ENCODE data around the gene SPACDR.
A peak's percentile ranks its signal among the peaks of the same experiment; 100 is the strongest.

SPACDR gene

GRCh38 chr7:100484673-100485045 is 20.6 kb upstream of the SPACDR start:
- DNase-seq, result no peak

GRCh38 chr7:100483722-100484672 is 19.9 kb upstream of the SPACDR start, which contains the start of gene NYAP1:
TSS of gene NYAP1 (plus strand) at chr7:100483927. CDS start at chr7:100485312, 1,385 bp downstream.
- peak; percentile 16 for DNase-seq

DNA sequence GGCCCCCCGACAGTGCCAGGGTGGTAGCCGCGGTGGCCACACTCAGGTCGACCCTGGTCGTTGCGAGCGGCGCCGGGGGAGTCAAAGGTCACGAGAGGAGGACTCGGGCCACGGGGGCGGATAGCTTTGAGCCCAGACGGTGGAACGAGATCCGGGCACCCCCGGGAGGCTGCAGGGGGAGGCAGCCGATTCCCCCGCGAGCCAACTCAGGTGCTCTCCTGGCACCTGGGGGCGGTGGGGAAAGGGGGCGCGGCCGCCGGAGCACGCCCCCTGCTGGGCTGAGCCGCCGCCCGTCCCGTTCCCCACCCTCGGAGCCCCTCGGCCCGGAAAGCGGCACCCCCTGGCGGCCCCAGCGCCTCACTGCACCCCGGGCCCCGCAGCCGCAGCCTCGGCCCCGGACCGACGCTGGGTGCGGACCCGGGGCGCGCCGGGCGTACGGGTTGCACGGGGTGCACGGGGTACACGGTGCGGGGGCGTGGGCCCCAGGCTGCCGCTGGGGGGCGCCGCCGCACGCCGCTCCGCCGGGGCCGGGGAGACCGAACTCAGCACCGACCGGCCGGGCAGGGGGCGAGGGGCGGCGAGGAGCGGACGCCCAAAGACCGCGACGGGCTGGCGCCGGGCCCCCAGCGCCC is 19.1 kb upstream of the SPACDR start:
- DNase-seq, result no peak

- DNase-seq, result no peak
Measured at GRCh38 chr7:100482728-100483089, 18.6 kb upstream of the SPACDR start.

GRCh38 chr7:100481466-100481865 is 17.4 kb upstream of the SPACDR start:
- DNase-seq, result no peak

DNA sequence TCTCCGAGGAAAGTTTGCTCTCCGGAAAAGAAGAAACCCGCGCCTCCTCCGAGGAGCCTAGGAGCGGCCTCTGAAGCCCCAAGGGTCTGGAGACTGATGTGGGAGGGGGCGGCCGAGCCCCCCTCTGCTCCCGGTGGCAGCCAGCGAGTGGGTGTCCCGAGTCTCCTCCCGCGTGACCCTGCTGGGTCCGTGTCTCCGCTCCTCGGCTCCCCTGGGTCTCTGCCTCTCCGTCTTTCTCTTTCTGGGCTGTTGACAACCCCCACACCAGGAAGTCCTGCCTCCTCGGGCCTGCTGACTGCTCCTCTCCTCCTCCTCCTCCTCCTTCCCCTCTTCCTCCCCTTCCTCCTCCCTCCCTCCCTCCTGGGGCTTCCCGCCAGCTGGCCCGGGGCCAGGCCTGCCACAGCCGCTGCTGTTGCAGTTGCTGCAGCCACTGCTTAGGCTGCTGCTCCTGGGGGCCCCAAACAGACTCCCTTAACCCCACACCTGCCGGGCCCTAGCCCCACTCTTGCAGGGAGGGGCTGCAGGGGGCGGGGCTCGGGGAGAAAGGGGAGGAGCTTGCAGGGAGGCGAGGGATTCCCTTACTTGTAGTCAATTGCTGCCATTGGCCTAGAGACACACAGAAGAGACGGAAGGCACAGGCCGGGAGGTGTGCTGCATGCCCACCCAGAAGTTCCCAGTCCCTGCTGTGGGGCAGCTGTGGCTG is 15.0 kb upstream of the SPACDR start, which contains the start of gene TSC22D4:
TSS of gene TSC22D4 (minus strand) at position 257 of the 703 bp plus-strand sequence. CDS start 1,176 bp downstream, outside the sequence.
- DNase-seq, result peak; percentile 77

- DNase-seq, result no peak
Measured at GRCh38 chr7:100477871-100478267, 13.8 kb upstream of the SPACDR start.

DNA sequence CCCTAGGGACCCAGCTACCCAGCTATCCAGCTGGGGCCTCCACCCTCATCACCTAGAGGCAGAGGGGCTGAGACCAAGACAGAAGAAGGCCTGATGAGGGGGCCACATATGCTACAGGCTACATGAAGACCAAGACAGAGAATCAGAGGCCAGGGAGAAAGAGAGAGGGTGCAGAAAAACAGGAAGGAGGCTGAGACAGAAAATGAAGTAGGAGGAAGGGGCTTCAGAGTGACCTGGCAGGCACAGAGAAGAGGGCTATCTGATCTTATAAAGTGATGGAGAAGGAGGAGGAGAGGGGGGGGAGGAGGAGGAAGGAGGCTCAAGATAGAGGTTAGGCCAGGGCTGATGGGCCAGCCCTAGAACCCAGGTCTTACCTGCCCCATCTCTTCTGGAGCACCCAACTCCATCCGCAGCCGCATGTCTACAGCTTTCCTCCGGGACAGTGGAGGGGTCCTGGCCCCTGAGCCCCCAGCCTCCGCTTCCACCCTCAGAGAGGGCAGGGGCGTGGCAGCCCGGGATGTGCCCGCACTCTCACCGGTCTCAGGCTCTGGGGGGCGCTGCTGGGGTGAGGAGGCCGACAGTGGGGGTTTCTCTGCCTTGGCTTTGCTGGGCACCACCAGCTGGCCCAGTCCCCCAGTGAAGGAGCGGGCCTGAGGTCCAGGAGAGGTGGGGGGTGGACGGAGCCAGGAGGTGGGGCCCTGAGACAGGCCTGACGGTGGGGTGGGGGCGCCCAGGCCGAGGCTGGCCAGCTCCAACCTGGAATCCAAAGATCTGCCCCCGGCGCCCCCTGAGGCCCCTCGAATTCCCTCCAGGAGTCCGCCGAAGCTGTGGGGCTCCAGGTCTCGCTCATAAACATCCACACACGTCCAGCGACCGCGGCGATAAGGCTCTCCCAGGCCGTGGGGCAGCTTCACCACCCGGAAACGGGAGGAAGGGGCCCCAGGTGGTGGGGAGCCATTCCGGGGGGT is 13.1 kb upstream of the SPACDR start:
- DNase-seq, result no peak

- DNase-seq, result no peak
Measured at GRCh38 chr7:100476101-100476780, 12.2 kb upstream of the SPACDR start.

- DNase-seq, result no peak
Measured at GRCh38 chr7:100475549-100475948, 11.5 kb upstream of the SPACDR start.

GRCh38 chr7:100472854-100473499 is 8.9 kb upstream of the SPACDR start:
- no peak for DNase-seq

GRCh38 chr7:100472121-100472851 is 8.2 kb upstream of the SPACDR start:
- no peak for DNase-seq

DNA sequence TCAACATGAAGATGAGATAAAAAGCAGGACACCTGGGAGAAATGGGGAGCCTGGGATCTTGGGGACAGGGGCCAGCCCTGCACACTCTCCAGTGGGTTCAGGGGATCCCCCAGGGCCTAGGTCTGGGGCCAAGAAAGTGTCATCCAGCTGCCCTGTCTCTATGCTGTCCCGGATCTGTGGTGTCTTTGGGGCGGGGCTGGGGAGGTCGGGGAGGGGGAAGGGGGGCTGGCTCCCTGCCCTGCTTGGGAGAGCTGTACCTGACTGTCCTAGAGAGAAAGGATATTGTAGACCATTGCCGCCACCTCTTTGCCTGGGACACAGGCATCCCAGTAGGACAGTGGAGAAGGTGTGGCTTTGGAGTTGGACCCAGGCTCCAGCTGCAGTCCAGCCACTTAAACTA is 7.0 kb upstream of the SPACDR start:
- no peak for DNase-seq

DNA sequence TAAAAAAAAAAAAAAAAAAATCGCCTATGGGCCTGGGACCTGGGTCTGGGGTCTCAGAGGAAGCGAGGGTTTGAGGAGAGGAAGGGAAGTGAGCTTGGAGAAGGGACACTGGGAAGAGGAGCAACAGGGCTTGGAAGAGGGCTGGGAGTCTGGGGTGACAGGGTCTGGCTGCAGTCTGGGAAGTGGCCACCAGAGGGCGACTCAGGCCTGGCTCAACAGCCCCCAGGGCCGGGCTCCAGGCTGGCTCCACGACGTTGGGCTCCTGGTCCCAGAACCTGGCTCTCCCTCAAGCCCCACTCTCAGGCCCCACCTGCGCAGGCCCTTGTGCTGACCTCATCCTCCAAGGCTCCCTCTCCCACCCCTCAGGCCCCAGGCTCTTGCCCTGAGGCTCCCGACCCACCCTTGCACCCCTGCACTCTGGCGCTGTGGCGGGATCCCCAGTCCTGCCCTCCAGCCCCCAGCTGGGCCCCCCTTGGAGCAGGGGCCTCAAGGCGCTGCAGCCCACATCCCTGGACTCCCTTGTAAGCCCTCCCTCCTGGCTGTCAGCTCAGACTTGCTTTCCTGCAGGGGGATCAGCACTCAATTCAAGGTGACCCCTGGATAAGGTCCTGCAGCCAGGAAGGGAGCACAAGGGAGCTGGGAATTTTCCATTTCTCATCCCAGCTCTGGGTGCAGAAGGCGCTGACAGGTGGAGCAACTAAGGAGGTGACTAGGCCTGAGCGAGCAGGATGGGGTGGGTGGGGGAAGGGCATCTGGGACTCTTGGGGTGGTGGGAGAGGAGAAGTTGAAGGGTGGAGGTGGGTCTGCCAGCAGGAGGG is 5.4 kb upstream of the SPACDR start:
- DNase-seq, result peak; percentile 29

DNA sequence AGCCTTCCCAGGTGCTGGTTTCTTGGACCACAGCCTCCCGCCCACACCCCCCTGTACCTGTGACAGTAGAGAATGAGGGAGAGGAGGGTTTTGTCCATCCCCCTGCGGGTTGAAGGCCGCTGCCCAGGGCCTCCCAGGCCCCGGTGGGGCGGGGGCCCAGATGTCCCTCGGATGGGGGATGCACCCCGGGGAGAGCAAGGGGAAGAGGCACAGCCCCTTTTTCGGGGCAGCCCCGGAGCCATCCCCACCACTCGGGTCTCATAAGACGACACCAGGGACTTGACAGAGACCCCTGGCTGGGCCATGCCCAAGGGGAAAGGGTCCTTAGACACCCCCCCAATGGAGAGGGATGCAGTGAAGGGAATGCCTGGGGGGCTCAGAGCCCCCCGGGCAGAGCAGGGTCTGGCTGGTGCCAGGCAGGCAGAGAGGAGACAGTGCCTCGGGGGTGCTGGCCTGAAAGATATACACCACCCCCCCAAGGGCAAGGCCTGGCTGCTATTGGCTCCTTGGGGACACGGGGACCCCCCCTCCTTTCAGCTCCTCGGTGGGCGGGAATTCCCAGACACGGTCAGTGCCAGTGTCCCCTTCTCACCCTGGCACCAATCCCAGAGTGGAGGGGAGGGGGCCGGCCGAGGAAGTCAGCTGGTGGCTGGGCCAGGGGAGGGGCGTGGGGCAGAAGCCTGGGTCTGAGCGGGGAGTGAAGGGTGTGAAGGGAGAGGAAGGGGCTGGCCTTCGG is 3.7 kb upstream of the SPACDR start:
- no peak for DNase-seq

DNA sequence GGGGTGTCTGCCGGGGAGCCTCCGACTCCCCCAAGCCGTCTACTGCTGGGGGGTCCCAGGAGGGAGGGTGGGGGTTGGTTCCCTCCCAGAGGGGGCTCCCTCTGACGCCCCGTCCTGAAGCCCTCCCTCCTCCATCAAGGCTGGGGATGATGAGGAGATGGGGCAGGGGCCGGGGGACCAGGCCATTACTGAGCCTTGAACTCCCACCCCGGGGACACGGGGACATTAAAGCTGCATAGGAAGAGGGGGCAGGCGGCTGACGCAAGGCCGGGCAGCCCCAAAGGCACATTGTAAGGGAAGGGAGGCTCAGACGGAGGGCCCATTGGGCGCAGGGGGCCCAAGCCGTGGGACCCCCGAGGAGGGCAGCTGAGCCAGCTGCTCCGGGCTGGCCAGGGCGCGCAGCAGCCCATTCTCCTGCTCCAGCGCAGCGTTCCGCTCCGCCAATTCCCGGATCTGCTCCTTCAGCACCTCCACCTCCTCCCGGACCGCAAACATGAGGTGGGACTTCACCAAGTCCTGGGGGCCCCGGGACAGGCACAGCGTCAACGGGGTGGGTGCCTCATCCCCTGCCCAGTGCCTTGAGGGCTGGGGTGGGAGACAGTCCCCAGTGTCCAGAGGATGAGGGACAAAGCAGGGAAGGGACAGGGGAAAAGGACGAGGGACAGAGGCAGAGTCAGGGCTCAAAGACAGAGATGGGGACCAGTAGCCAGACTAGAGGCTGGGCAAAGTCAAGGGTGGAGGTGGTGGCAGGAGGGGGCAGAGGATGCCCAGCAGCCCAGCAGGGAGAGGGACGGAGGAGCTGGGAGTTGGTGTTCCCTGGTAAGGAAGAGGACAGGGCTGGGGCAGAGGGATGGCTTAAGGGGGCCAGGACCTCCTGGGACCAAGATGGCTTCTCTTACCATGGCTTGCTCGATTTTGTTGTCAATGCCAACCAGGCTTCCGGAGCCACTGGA is 2.9 kb upstream of the SPACDR start:
- no peak for DNase-seq

- DNase-seq, result no peak
Measured at GRCh38 chr7:100465702-100466311, 1.7 kb upstream of the SPACDR start.

All from NCI-H187 treated with DMSO at 0.1 percent for 48 hours (cell line).